NCI-H526 (cell line): ENCODE results near the gene RHBDF1.
"Not testable (repeated sequence)": the region's sequence is repeated elsewhere in the genome, so short reads cannot be mapped to it uniquely, and the experiment has no call there.

Source experiments
- DNase-seq, 2 experiments: peaks; one replicate each; lab custom pipeline; 2025; lab: John Stamatoyannopoulos, UW

RHBDF1 gene

GRCh38 chr16:59440-60059 is 12.9 kb downstream of the RHBDF1 start:
- no peak for DNase-seq

DNA sequence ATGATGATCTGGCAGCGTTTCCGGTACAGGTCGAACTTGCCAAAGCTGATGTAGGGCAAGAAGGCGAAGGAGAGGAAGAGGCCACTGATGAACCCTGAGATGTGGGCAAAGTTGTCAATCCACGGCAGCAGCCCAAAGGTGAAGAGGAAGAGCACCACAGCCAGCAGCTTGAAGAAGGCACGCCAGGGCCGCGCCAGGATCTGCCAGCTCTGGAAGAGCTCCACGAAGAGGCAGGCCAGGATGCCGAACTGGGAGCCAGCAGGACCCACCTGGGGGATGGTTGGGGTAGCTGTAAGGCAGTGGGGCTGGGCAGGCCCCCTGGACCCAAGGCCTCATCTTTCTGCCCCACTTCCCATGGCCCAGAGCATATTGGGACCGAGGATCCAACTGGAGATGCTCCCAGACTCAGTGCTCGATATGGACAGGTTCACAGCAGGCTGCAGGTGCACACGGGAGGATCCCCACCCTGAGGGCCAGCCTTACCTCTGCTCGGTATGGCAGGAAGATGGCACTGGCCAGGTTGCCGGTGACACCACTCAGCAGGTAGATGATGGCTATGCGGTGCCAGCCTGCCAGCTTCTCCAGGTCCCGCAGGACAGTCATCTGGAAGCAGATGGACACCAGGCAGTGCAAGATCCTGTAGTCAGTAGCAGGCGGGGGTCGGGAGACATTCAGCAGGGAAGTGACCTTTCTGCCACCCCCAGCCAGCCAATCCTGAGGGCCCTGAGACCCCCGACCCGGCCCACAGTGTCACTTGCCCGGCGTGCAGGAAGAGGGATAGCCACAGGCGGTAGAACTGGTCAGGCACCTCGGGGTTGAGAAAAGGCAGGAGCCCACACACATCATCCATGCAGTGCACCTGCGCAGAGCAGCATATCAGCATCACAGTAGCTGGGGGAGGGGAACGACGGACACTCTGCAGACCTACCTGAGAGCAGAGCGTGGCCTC is 13.7 kb downstream of the RHBDF1 start:
- no peak for DNase-seq

GRCh38 chr16:57711-58110 is 14.7 kb downstream of the RHBDF1 start:
- no peak for DNase-seq

DNA sequence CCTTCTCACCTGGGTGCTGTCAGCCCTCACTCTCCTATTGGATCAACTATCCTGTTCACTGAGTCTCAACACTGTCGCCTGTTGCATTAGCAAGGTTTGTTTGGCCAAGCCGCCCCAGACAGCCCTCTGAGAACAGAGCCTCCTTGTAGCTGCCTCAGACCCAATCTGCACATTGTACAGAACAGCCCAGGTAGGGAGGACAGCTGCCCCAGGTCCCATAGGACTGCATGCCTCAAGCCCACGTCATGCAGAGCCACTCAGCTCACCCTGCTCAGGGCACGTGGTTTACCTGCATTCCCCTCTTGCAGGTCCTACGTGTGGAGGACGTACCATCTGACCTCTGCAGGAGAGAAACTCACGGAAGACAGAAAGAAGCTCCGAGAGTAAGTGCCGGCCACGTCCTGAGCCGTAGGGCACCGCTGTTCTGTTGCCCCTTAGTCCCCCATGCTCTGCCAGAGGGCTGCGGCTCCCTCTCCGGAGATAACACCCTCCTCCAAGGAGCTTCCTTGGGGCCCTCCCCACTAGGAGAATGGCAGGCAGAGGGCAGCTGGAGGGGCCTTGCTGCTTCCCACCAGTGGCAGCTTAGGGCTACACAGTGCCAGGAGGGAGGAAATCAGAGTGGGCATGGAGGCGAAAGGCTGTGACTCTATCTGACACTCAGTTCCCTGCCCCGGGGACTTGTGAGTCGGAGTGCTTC is 16.1 kb downstream of the RHBDF1 start:
- DNase-seq, result no peak

GRCh38 chr16:55571-56136 is 16.8 kb downstream of the RHBDF1 start:
- DNase-seq, result no peak

- no peak for DNase-seq
These were observed 18.2 kb downstream of the RHBDF1 start for GRCh38 chr16:54237-54581.

DNA sequence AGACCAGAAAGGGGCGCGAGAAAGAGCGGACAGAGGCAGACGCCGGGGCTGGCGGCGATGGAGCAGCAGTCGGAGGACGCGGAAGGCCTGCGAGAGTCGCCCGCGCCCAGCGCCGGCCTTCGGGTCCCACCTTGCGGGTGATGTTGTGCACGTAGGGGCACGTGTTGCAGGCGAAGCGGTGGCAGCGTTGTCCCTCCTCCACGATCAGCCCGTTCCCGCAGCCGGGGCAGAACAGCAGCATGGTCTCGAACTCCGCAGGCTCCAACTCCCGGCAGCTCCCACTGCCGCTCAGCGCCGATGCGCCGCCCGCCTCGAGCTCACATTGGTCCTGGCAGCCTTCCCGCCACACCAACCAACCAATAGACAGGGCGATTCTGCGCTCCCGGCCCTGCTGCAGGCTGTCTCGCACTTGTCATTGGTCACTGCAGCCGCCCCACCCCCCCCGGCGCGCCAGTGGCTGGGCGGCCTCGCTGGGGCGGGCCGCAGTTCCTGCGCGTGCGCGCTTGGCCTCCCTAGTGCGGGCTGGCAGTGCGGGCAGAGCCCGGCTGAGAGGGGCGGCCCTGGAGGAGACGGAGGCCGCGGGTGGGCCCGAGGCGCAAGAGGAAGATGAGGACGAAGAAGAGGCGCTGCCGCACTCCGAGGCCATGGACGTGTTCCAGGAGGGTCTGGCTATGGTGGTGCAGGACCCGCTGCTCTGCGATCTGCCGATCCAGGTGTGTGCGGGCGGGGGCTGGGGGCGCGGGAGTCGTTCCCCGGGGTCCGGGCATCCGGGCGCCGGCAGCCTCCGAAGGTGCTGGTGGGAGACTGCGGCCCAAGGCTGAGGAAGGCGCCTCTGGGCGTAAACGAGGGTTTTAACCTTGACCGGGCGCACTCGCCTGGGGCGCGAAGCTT is 18.8 kb downstream of the RHBDF1 start, which contains the start of the genes POLR3K and SNRNP25:
TSS of gene POLR3K (minus strand) at position 263 of the 891 bp plus-strand sequence. CDS start at position 241, 22 bp downstream.
TSS of gene SNRNP25 (plus strand) at position 483 of the 891 bp plus-strand sequence. CDS start at position 672, 189 bp downstream.
- DNase-seq, result peak; percentile 86 to 95

DNA sequence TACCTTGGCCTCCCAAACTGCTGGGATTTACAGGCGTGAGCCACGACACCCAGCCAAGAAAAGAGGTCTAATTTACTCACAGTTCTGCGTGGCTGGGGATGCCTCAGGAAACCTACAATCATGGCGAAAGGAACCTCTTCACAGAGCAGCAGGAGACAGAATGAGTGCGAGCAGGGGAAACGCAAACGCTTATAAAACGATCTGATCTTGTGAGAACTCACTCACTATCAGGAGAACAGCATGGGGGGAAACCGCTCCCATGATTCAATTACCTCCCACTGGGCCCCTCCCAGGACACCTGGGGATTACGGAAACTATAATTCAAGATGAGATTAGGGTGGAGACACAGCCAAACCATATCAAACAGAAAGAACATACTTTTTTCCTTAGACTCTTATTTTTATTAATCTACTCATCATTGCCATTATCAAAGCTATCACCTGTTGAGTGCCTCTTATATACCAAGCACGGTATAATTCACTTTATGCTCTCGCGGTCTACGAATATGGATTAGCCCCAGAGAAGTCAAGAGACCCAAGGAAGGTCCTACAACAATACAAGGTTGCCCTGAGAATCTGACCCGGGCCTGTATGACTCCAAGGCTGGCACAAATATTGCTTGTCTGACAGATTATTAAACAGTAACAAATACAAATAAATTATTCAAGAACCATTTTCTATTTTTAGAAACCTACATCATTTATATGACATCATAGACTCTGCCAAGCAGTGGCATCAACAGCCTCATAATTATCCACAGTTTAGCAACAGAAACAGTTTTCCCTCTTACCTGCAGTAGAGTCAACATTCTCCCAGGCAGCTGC is 21.5 kb downstream of the RHBDF1 start:
- DNase-seq, result no peak

DNA sequence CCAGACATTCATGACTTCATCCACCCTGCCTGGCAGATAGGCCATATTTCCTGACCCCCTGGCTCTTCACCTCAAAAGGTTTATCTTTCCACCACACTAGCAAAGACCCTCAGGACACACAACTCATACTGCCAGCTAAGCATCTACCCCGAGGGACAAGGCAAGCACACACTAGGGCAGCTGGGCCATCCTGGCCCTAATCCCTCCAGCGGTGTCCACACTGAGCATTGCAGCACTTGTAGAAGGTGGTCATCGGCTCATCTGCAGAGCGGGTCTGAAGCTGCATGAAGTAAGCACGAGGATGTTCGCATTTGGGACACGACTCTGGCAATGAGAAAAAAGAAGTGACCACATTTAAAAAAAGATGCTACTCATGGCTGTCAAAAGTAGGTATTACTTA is 25.2 kb downstream of the RHBDF1 start:
- DNase-seq, result no peak

DNA sequence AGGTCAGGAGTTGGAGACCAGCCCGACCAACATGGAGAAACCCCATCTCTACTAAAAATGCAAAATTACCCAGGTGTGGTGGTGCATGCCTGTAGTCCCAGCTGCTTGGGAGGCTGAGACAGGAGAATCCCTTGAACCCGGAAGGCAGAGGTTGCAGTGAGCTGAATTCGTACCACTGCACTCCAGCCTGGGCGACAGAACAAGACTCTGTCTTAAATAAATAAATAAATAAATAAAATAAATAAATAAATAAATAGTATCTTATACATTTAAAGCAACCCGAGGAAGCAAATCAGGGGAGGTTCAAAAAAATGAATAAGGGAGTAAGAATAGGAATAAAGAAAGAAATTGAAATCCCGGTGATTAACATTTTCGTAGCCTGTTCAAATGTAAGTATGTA is 25.9 kb downstream of the RHBDF1 start:
- DNase-seq, result not testable (repeated sequence)

- DNase-seq, result no peak
These were observed 27.0 kb downstream of the RHBDF1 start for GRCh38 chr16:45454-45853.

DNA sequence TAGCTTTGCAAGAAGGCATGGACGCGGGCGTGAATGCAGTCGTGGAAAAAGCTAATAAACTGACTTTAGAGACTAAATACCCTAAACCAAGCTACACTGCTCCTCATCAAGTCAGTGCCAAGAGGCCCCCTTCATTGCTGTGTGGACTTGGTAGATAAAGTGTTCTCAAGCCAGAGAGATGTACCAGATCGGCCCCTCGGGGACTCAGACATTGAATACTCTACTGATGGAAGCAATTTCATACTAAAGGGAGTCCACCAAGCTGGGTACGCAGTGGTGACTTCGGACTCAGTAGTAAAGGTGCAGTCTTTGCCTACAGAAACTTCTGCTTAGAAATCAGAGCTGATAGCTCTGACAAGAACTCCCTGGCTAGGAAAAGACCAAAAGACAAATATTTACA is 27.8 kb downstream of the RHBDF1 start:
- no peak for DNase-seq

GRCh38 chr16:43294-43693 is 29.1 kb downstream of the RHBDF1 start:
- no peak for DNase-seq

DNA sequence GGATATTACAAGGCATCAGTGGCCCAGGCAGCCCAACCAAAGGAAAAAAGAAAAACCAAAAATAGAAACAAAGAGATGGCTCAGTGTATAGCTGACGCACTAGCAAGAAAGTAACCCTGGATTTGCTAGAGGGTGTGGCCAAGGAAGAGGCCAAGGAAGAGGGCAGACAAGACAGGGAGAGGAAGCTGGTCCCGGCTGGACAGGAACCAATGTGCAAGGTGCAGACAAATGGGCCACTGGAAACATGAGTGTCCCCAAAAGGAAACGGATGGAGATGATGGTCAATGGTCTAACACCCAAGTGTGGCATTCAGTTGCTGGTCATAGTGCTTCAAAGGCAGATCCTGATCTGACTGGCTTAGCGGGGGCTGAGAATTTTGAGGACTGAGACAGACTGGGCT is 29.7 kb downstream of the RHBDF1 start:
- DNase-seq, result no peak

- no peak for DNase-seq
These were observed 30.4 kb downstream of the RHBDF1 start for GRCh38 chr16:42069-42457.

- no peak for DNase-seq
These were observed 30.9 kb downstream of the RHBDF1 start for GRCh38 chr16:41439-42068.

DNA sequence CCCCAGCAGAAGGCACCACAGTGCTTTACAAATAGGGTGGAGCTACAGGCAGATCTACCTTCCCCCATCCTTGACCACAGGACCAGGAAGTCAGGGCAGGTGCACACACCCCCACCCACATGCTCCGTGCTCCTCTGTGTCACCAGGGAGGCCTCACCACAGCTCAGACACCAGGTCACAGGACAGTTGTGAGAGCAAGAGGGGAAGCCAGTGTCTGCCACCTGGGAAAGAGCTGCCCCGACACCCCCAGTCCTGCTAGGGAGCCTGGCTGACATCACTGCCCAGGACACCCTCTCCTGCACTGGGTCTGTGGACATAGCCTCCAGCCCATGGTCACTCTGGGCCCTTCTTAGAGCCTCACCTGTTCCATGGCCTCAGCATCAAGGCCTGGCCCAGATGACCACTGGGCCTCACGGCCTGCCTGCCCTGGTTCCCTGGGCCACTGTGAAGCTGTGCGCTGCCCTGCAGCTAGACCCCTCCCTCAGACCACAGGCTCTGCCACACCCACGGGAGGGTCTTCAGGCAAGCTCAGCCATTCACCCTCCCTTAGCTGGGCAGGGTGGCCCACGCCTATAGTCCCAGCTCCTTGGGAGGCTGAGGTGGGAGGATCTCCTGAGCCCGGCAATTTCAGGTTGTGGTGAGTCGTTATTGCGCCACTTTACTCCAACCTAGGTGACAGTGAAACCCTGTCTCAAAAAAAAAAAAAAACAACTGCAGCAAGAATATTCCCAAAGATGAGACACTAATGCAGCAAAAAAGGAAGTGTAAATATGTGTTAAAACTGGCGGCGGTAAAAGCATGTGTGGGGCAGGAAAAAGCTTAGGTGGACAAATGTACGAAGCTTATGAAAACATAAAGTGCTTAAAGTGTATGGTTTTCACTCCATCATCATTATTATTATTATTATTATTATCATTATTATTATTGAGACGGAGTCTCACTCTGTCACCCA is 33.2 kb downstream of the RHBDF1 start:
- peak in 1 of 2 experiments; percentile 34 for DNase-seq

DNA sequence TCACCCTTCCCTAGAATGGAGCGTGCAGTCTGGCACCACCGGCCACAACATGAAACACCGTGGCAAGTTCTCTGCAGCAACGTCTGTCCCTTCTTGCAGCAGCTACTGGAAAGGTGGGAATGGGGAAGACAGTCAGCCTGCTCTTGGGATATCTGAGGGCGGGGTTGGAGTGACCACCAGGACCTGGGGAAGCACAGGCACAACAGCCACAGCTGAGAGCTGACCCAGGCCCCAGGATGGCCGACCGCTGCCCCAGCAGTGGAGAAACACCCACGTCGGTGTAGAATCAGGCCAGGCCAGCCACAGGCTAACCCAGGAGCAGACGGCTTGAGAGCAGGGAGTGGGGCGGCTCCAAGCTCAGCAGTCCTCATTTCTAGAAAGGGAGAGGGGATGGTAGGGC is 34.2 kb downstream of the RHBDF1 start:
- not testable (repeated sequence) for DNase-seq

DNA sequence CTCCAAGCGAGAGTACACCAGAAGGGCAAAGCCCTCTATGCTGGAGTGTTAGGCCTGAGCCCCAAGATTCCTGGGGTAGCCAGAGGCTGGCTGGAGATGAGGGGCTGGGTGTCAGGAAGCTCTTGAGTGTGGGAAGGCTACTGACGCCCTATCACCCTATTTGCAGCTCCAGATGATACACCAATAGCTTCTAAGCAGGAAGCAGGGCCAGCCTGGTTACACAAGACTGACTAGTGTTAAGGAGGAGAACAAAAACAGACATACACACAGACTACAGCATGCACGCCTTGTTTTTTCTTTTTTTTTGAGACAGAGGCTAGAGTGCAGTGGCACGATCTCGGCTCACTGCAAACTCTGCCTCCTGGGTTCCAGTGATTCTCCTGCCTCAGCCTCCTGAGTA is 34.9 kb downstream of the RHBDF1 start:
- no peak for DNase-seq
